Muscle of arm (tissue), 12 donors: Measurements from ENCODE around the gene GRM8. TPM values are rescaled to one million over a fixed set of nuclear protein-coding genes. Genes with fewer than 3 reads are reported as not detected.
"Not testable (repeated sequence)": the region's sequence is repeated elsewhere in the genome, so short reads cannot be mapped to it uniquely, and the experiment has no call there.

ENCODE experiments used
- DNase-seq: peaks from one replicate; pipeline ENCODE4 v3.0.0-alpha.2; 2013
- polyA plus RNA-seq, 12 donors: library from polyadenylated mRNA; unstranded; fragments of 120-200 nt; gene quantifications; one replicate each; pipeline ENCODE4 v1.2.1, GENCODE V29; 2013; ENCODE audit not compliant: insufficient read length in 12 of 12

Gene GRM8
- polyA plus RNA-seq, 12 donors, result 0.09 to 2.0 (median 0.33) TPM; not detected in 4

DNA sequence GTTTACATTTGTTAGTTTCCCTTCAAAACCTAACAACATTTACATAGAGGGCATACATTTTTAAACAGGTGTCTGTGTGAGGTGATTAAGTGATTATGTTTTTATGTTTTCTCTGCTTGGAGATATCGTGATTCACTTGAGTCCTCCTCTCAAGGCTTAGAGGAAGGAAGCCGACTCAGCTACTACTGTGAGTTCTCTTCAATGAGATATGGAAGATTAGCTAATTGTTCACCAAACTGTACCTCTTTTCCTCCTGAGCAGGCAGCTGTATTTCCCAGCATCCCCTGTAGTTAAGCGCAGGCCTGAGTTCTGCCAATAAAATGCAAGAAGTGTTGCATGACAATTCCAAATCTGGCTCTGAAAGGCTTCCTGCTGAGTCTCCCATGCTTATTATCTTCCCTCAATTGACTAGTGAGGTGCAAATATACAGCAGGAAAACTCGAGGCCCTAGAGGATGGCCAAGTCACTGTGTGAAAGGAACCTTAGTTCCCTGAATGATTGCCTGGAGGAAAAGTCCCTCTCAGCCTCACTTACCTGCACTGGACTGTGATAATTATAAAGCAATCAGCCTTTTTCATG lies 528.7 kb downstream of the GRM8 start:
- no peak for DNase-seq

DNA sequence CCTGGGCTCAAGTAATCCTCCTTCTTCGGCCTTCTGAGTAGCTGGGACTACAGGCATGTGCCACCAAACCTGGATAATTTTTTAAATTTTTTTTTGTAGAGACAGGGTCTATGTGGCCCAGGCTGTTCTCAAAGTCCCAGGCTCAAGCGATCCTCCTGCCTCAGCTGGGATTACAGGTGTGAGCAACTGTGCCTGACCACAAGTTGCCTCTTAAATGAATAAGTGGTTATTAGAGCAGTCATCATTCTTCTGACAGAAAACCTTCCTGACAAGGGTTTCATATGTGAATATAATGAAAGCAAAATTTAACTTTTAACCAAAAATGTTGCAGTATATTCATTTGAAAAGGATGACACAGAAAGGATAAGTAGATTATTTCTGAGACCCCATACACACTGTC lies 532.5 kb downstream of the GRM8 start:
- DNase-seq, result no peak

- DNase-seq, result no peak
Observed at GRCh38 chr7:126718419-126718818, 534.3 kb downstream of the GRM8 start.

- no peak for DNase-seq
Observed at GRCh38 chr7:126716321-126716720, 536.4 kb downstream of the GRM8 start.

GRCh38 chr7:126715076-126715475 lies 537.7 kb downstream of the GRM8 start:
- no peak for DNase-seq

DNA sequence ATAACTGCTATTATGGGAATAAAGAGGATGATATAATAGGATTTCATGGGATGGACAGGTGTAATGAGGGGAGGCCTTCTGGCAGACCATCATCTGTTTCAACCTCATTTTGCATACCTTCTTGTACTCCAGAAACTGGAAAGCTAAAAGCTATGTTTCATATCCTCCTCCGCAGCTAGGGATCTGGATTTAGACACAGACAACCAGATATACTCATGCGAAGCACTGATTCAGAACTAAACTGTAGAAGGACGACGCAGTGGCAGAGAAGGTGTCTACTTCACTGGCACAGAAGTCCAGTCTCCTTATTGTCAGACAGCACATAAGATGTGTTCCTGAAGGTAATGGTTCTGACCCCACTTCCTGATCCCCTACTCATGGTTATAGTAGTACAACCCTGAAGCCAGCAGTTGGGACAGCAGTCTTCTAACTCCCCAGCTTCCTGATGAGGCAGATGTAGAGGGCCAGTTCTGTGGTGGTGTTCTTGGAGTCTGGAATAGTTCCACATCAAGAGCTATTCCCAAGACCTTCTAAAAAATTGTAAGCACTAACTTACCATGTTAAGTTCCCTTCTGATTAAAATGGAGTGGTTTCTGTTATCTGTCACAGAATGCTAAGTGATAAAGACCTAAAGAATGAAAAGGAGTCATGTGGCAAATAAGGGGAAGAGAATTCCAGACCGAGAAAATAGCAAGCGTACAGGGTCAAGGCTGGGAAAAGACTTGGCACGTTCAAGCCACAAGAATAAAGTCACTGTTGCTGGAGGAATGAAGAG lies 550.3 kb downstream of the GRM8 start:
- no peak for DNase-seq

- DNase-seq, result peak; percentile 3
Observed at GRCh38 chr7:126700807-126701604, 551.7 kb downstream of the GRM8 start.

- no peak for DNase-seq
Observed at GRCh38 chr7:126699707-126700106, 553.0 kb downstream of the GRM8 start.

DNA sequence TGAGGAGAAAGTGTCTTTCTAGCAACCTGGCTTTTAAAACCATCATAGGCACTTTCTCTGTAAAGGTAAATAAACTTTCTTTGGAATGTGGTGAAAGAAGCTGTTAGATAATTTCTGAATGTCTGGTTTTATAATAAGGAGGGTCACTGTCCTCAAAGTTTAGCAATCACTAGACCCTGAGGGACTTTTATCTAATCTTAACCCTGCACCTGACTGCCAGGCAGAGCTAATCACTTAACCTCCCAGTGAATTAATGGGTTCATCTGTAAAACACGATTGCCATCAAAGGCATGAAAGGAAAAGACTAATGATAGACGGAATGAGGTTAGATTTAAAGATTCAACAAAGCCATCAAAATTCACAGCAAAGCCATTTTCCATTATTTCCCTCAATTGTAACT lies 553.8 kb downstream of the GRM8 start:
- no peak for DNase-seq

DNA sequence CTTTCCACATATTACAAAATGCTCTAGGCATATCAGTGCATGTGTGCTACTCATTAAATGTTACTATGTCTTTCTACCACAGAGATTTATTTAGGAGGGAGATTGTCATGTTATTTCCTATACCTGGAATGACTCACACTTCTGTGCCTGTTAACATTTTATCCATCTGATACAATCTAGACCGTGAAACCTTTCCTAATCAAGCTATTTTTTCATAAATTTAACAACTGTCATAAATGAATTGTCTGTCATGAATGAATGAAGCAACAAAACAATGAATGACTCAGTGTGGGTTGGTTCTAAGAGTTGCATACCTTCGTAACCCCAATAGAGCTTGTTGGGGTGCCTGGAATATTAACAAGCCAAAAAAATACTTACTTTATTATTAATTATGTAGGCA lies 554.3 kb downstream of the GRM8 start:
- no peak for DNase-seq

DNA sequence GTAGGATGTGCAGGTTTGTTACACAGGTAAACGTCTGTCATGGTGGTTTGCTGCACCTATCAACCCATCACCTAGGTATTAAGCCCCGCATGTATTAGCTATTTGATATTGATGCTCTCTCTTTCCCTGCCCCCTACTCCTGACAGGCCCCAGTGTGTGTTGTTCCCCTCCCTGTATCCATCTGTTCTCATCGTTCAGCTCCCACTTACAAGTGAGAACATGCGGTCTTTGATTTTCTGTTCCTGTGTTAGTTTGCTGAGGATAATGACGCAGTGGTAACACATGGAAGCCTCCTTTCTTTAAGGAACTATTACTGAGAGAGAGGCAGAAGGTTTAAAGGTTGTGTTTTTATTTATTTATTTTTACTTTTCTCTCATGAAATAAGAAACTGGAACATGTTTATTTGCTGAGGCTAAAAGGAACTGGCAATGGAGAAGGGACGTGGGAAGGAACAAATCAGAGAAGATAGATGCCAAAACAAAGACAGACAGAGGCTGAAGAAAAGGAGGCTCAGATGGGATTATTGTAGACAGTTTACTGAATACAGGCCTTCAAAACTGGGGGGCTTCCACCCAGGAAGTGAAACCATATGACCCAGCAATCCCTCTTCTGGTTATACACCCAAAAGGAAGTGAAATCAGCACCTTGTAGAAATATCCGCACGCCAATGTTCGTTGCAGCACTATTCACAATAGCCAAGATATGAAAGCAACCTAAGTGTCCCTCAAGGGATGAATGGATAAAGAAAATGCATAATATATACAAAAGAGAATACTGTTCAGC lies 556.3 kb downstream of the GRM8 start:
- DNase-seq, result no peak

GRCh38 chr7:126690848-126691751 lies 561.6 kb downstream of the GRM8 start:
- no peak for DNase-seq

DNA sequence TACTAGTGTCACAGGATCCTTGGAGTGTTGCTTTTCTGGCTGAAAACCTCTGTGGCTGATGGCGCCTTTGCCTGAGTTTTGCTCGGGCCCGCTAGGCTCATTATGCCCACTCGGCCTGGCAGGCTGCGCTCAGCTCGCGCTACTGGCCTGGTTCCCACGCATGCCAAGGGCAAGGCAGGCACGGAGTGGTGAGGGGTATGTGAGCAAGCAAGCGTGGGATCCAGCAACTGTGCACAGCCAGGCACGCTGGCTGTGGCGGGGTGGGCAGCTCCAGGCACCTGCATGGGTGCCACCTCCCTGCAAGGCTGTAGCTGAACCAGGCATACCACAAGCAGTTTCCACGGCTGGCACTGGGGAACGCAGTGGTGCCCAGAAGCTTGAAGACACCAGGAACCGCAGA lies 562.6 kb downstream of the GRM8 start:
- no peak for DNase-seq

DNA sequence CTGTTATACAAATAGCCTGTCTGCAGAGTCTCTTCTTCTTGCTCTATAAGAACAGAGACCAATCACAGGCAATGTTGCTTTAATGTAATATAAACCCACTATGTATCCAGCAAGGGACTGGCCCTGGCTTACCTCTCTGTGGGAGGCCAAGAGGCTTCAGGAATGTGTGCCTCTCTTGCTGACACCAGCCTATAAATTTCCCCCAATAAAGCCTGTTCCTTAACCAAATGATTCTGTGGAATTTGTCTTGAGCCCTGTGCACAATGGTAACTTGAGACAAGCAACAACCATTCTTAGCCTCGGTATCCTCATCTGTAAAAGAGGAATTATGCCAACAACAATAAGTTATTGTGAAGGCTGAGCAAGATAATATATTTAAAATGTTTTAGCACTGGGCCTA lies 563.7 kb downstream of the GRM8 start:
- DNase-seq, result no peak

DNA sequence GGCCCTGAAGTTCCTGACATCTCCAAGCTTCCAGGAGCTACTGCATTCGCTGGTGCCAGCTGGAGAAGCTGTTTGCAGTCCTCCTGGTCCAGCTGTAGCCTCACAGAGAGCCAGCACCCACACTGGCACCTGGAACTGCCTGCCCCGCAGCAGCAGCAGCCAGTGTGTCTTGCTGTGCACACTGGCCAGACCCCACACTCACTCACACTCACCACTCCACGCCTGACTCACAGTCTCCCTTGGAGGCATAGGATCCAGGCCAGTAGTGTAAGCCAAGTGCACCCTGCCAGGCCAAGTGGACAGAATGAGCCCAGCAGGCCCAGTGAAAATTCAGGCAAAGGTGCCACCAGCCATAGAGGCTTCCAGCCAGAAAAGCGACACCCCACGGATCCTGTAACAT lies 566.3 kb downstream of the GRM8 start:
- DNase-seq, result no peak

GRCh38 chr7:126685596-126685995 lies 567.1 kb downstream of the GRM8 start:
- no peak for DNase-seq

GRCh38 chr7:126685018-126685573 lies 567.6 kb downstream of the GRM8 start:
- no peak for DNase-seq

DNA sequence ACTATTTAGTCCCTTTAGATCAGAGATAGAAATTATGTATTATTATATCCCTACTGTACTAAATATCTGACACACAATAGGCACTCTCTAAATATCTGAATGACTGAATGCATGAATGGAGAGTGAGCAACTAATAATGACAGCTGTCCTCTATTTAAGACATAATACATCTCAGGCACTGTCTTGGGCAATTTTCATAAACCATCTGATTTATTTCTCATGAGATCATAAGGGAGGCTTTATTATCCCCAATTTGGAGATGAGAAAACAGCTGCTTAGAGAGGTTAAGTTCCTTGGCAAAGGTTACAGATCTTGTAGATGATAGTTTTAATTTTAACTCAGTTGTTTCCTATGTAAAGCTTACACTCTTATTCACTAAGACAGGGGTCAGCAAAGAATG lies 570.6 kb downstream of the GRM8 start:
- DNase-seq, result no peak

DNA sequence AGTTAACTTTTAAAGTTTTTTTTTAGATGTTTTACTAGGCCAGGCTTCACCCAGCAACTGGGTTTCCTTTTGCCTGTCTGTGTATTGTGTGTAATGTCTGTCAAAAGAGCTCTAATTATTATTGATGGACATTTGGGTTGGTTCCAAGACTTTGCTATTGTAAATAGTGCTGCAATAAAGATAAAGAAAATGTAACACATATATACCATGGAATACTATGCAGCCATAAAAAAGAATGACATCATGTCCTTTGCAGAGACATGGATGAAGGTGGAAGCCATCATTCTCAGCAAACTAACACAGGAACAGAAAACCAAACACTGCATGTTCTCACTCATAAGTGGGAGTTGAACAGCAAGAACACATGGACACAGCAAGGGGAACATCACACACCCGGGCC lies 584.0 kb downstream of the GRM8 start:
- not testable (repeated sequence) for DNase-seq

DNA sequence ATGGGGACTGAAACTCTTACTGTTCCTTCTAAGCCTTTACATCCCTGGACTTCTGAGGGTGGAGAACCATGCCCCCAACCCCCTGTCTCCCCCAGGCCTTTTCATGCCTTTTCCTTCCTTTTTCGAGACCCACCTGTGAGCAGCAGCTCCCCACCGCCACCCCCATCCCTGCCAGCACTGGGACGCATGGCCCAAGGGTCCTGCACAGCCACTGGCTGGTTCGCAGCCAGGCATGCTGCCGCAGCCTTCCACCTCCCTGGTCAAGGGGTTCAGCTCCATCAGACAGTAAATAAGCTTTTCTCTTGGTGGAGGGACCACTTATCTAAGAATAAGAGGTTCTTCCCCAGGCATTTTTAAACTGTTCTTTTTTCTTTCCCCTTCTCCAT lies 584.4 kb downstream of the GRM8 start:
- no peak for DNase-seq
